ENCODE data around the gene MLC1. TPM values are rescaled to one million over a fixed set of nuclear protein-coding genes. Genes with fewer than 3 reads are reported as not detected.

Gene MLC1
- polyA plus RNA-seq, 10 donors: 0.39 to 1.4 (median 0.78) TPM

- no peak for DNase-seq
These were observed 68.1 kb downstream of the MLC1 start for GRCh38 chr22:50016988-50017700.

DNA sequence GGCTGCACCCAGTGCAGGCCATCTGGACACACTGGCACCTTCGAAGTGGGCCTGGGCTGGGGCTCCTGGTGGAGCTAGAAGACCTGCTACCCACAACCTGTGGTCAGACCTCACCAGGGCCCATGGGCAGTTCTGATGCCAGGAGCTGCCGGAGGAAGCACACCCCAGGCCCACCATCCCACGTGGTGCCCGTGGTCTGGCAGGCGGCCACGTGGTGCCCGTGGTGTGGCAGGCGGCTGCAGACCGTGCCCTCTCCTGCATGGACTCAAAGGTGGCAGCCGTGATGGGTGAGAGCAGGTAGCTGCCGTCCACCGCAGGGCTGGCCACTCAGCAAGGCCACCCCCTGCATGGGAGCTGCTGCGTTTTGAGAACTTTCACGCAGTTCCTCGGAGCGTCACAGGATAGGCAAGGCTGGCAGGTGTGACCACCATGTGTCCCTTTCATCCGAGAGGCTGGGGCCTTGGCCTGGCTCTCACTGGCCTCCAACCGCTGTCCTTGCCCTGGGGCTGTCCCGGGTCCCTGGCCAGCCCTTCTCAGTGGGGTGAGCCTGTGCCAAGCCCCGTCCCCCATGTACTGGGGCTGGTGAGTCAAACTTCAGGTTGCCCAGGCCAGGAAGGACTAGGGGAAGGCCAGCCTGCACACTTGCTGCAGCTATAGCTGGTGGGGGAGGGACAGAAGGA, 68.8 kb downstream of the MLC1 start:
- no peak for DNase-seq

DNA sequence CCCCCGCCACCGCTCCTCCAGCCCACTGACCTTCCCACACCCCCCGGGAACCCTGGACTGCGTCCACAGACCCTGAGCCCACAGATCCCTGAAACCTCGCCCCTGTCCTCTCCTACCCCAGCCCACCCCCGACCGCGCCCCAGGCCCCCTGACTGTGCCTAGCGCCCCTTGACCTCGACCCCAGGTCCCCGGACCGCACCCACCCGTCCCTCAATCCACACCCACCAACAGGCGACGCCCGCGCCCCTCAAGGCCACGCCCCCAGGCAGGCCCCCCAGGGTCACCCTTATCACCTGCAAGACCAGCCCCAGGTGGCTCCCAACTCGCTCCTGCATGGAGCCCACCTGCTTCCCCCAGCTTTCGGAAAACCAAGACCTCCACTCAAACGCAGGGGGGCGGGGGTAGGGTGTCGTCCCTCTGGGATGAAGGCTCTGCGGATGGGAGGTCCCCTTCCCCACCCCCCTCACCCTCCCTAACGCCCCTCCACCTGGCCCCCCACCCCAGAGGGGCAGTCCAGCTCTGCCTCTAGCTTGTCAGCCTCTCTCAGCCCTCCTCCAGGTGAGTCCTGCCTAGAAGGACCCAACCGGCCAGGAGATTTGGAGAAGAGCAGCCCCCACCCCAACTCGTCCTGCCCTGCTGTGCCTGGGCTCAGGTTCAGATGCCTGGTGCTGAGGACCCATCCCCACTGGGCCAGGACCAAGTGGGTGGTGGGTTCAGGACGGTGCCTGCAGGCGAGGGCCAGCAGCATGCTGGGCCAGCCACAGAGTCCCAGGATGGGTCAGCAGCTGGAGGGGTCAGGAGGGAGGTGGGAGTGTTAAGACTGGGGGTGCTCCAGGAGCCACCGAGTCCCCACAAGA, 69.5 kb downstream of the MLC1 start:
- DNase-seq: no peak

GRCh38 chr22:50014655-50015401, 70.4 kb downstream of the MLC1 start:
- DNase-seq: no peak

- DNase-seq: no peak
These were observed 71.1 kb downstream of the MLC1 start for GRCh38 chr22:50014053-50014501.

DNA sequence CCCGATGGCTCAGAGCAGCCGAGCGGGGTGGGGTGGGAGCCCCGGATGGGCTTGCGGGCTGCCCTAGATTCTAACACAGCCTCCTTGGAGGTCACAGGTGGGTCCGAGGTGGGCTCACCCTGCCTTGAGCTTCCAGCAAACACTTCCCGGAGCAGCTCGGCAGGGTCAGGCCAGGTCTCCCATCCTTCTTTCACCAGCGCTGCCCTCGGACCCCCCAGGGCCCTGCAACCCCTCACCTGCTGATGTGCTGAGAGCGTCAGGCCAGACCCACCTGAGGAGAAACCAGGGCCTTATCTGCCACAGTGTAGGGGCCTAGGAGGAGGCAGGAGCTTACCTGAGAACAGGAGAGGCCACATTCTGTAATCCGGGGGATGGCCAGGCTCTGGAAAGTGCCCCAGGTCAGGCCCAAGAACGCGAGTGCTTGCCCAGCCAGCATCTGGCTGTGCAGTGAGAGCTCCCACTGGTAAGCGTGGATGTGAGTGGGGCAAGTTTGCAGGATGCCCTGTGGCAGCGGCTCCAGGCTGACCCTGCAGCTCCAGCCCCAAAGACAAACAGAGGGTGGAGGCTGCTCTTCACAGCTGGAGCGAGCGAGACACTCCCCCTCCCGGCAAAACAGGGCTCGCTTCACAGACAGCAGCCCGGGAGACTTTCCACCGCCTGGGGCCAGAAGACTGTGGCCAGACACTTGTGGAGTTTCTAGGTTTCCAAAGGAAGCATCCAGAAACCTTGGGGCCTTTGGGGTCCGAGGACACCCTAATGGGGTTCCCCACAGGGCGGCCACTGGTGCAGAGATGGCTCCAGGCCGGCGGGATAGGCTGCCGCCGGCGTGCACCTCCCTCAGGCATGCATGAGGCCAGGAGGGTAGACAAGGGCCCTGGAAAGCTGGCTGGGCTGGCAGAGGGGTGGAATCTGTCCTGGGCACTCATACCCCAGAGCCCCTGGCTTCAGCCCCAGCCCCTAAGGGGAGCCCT, 72.7 kb downstream of the MLC1 start, which contains the start of gene IL17REL:
TSS of gene IL17REL (minus strand) at position 555 of the 971 bp plus-strand sequence. CDS start at position 436, 119 bp downstream.
- DNase-seq: peak in 1 of 3 donors; percentile 34

DNA sequence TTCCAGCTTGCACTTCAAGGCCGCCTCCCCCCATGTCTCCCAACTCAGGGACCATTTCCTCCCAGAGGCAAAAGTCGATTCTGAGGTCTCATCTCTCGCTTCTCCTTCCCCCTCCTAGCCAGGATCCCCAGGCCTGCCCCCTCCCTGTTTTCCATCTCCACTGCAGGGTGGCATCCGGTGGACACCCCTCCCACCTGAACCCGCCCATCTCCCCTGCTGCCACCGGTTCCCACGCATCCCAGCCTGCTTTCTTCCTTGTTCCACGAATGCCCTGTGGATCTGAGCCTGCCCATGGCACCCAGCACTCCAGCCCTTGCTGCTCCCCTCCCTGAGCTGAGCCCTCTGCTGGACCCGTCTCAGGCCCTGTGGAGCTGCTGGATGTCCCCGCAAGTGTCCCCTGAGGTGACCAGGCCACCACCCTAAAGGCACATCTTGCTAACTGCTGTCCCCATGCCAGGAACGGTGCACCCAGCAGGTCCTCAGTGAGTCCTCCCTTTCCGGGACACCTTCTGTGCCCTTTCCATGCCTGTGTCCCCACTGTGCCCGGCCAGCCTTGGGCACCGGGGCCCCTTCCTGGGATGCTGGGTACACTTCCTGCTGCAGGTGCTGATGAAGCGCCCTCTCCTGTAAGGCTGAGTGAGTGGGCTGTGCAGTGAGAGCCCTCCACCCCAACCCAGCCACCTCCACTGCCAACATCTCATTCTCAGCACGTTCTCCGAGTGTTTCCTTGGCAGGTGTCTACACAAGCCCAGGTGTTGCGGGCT, 73.6 kb downstream of the MLC1 start:
- DNase-seq: no peak

DNA sequence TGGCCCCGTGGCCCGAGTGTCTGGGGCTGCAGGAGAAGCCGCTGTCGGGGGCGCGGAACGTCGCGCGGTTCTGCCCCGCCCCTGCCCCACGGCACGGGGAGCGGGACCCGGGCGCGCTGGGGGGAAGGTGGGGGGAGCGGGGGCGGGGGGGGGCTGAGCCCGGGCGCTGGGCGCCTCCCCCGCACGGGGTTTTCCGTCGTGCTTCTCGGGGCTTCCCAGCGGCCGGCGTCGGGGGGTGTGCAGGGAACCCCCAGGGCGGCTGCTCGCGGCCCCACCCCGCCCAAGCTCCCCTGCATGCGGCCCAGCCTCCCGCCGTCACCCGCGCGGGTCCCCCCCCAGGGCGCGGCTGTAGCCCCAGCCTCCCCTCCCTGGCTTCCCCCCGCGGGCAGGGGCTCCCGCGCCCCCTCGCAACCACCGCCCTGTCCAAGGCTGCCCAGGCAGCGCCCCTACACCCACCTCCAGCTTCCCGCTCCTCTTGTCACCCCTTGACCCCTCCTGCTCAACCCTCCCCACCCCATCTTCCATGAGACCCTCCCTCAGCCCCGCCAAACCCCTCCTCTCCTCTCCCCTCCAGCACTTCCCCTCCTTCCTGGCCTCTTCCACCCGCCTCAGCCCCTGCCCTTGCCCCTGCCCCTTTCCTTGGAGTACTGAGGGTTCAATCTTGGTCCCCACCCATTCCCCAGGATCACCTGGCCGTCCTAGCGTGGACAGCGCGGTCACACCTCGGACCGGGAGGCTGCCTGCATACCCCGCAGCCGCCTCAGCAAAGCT, 74.4 kb downstream of the MLC1 start:
- DNase-seq: no peak

DNA sequence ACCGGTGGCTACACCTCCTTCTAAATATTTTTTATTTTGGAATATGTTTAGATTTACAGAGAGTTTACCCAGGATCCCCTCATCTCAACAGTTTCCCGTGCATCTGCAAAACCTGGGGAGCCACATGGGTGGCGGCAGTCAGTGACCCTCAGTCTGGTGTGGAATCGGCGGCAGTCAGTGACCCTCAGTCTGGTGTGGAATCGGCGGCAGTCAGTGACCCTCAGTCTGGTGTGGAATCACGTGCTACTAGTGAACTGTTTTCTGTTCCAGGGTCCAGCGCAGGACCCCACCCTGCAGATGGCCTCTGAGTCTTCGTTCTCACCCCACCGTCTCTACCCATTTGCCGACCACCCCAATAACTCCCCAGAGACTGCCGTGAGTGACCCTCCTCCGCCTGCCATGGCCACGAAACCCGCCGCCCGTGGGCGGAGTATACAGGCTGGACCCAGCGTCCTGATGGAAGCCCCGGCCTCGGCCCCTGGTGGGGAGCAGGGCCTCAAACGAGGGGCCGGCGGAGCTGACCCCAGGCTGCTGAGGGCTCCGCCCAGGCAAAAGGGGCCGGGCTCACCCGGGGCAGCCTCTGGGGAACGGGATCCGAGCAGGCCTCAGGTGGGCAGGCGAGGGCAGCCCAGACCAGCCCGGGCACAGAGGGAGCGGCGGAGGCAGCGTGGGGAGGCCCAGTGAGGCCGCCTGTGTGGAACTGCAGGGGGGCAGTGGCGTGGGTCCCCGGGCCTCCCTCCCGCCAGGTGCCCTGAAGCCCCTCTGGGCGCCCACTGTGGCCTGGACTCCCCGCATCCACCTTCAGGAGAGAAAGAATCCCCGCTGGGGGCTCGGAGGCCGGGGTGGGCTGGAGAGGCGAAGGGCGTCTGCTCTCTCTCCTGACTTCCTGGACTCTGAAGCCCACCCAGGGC, 75.2 kb downstream of the MLC1 start:
- no peak for DNase-seq

Other genes starting within 250 kb of the MLC1 start
- gene ZBED4, start 231.6 kb downstream of the MLC1 start, polyA plus RNA-seq (ENCODE audit: insufficient read length in 10 of 10): 10 to 100 TPM; 11.0 to 15.2 (median 12.3) TPM
- 10 to 100 TPM in 8 of 10 donors, 1 to 10 TPM in 2; 8.8 to 20.6 (median 12.3) TPM for gene ALG12, start 167.0 kb downstream of the MLC1 start, polyA plus RNA-seq (ENCODE audit: insufficient read length in 10 of 10)
- 10 to 100 TPM; 14.0 to 27.8 (median 17.8) TPM for gene CRELD2, start 166.8 kb downstream of the MLC1 start, polyA plus RNA-seq (ENCODE audit: insufficient read length in 10 of 10)
- 10 to 100 TPM; 10.6 to 17.6 (median 13.9) TPM for gene PIM3, start 124.7 kb downstream of the MLC1 start, polyA plus RNA-seq (ENCODE audit: insufficient read length in 10 of 10)
- gene IL17REL, start 72.7 kb downstream of the MLC1 start, polyA plus RNA-seq (ENCODE audit: insufficient read length in 10 of 10): under 1 TPM in 1 of 10 donors, not detected in 9; 0.08 TPM
- gene TTLL8, start 27.1 kb downstream of the MLC1 start, polyA plus RNA-seq (ENCODE audit: insufficient read length in 10 of 10): not detected
- gene MOV10L1, start 4.6 kb upstream of the MLC1 start, polyA plus RNA-seq (ENCODE audit: insufficient read length in 10 of 10): under 1 TPM; 0.12 to 0.61 (median 0.39) TPM
- under 1 TPM in 8 of 10 donors, not detected in 2; 0.08 to 0.24 (median 0.11) TPM for gene PANX2, start 85.3 kb upstream of the MLC1 start, polyA plus RNA-seq (ENCODE audit: insufficient read length in 10 of 10)
- 10 to 100 TPM; 12.0 to 21.1 (median 17.5) TPM for gene TRABD, start 100.5 kb upstream of the MLC1 start, polyA plus RNA-seq (ENCODE audit: insufficient read length in 10 of 10)
- gene SELENOO, start 115.6 kb upstream of the MLC1 start, polyA plus RNA-seq (ENCODE audit: insufficient read length in 10 of 10): 10 to 100 TPM in 9 of 10 donors, 1 to 10 TPM in 1; 6.8 to 16.9 (median 12.4) TPM
- gene TUBGCP6, start 159.6 kb upstream of the MLC1 start, polyA plus RNA-seq (ENCODE audit: insufficient read length in 10 of 10): 10 to 100 TPM; 15.8 to 38.6 (median 24.1) TPM
- 10 to 100 TPM in 9 of 10 donors, 1 to 10 TPM in 1; 9.2 to 23.1 (median 16.1) TPM for gene HDAC10, start 165.8 kb upstream of the MLC1 start, polyA plus RNA-seq (ENCODE audit: insufficient read length in 10 of 10)
- 10 to 100 TPM in 9 of 10 donors, 1 to 10 TPM in 1; 8.6 to 38.0 (median 22.5) TPM for gene MAPK12, start 176.3 kb upstream of the MLC1 start, polyA plus RNA-seq (ENCODE audit: insufficient read length in 10 of 10)
- gene MAPK11, start 185.0 kb upstream of the MLC1 start, polyA plus RNA-seq (ENCODE audit: insufficient read length in 10 of 10): 1 to 10 TPM; 4.6 to 8.4 (median 5.8) TPM
- gene PLXNB2, start 222.2 kb upstream of the MLC1 start, polyA plus RNA-seq (ENCODE audit: insufficient read length in 10 of 10): 100 to 1,000 TPM in 1 of 10 donors, 10 to 100 TPM in 9; 60.5 to 100 (median 83.4) TPM
- 1 to 10 TPM; 3.3 to 7.7 (median 4.6) TPM for gene DENND6B, start 241.6 kb upstream of the MLC1 start, polyA plus RNA-seq (ENCODE audit: insufficient read length in 10 of 10)